Fibroblast of skin of left biceps (primary cell): ENCODE results near the gene CLPTM1L.

Experiments
- DNase-seq, 2 experiments: peaks; one replicate each; pipeline ENCODE4 v3.0.0-alpha.2; 2013; ENCODE audit warnings: low read depth in 2 of 2

CLPTM1L gene

GRCh38 chr5:1315709-1316587 is 29.0 kb downstream of the CLPTM1L start:
- DNase-seq: no peak

GRCh38 chr5:1315018-1315708 is 29.7 kb downstream of the CLPTM1L start:
- DNase-seq: no peak

- DNase-seq: no peak
These were observed 30.3 kb downstream of the CLPTM1L start for GRCh38 chr5:1314564-1314982.

GRCh38 chr5:1312993-1313833 is 31.7 kb downstream of the CLPTM1L start:
- no peak for DNase-seq

GRCh38 chr5:1312206-1312605 is 32.7 kb downstream of the CLPTM1L start:
- no peak for DNase-seq

- no peak for DNase-seq
These were observed 33.4 kb downstream of the CLPTM1L start for GRCh38 chr5:1311439-1312055.

GRCh38 chr5:1310118-1310517 is 34.8 kb downstream of the CLPTM1L start:
- DNase-seq: no peak

- DNase-seq: no peak
These were observed 40.9 kb downstream of the CLPTM1L start for GRCh38 chr5:1304033-1304432.

- DNase-seq: no peak
These were observed 42.6 kb downstream of the CLPTM1L start for GRCh38 chr5:1302258-1302657.

GRCh38 chr5:1300581-1301083 is 44.3 kb downstream of the CLPTM1L start:
- DNase-seq: no peak

GRCh38 chr5:1299961-1300360 is 44.9 kb downstream of the CLPTM1L start:
- no peak for DNase-seq

GRCh38 chr5:1299511-1299850 is 45.4 kb downstream of the CLPTM1L start:
- no peak for DNase-seq

- no peak for DNase-seq
These were observed 46.0 kb downstream of the CLPTM1L start for GRCh38 chr5:1298723-1299510.

GRCh38 chr5:1298067-1298551 is 46.8 kb downstream of the CLPTM1L start:
- DNase-seq: no peak

- DNase-seq: no peak
These were observed 47.7 kb downstream of the CLPTM1L start for GRCh38 chr5:1297243-1297642.

- DNase-seq: no peak
These were observed 49.3 kb downstream of the CLPTM1L start for GRCh38 chr5:1295650-1296037.

GRCh38 chr5:1294835-1295649 is 49.9 kb downstream of the CLPTM1L start, which contains the start of gene TERT:
TSS of gene TERT (minus strand) at chr5:1295068. CDS start at chr5:1294989, 79 bp downstream.
- DNase-seq: no peak

GRCh38 chr5:1294206-1294834 is 50.6 kb downstream of the CLPTM1L start:
- no peak for DNase-seq
